Keratinocyte (primary cell): Measurements from ENCODE around the gene GUCA2A. TPM values are rescaled to one million over a fixed set of nuclear protein-coding genes. Genes with fewer than 3 reads are reported as not detected.

Experiments used
- DNase-seq: peaks from one replicate; pipeline ENCODE4 v3.0.0-alpha.2; 2011; ENCODE audit warnings: low read depth, missing footprints, low spot score
- FAIRE-seq: peaks from 2 replicates; lab custom pipeline; 2011; peaks lifted over from hg19 to GRCh38; lab: Jason Lieb, UNC
- H2AFZ ChIP-seq: 2 replicates; pipeline ENCODE4 v1.6.0; 2012; ENCODE audit warnings: low read length, control low read depth, inconsistent platforms; ENCODE audit not compliant: control insufficient read depth
- H3K27ac ChIP-seq: 2 replicates; pipeline ENCODE4 v1.5.1; 2011; ENCODE audit warnings: low read length; ENCODE audit not compliant: control insufficient read depth, insufficient read depth
- H3K27me3 ChIP-seq: 3 replicates; pipeline ENCODE4 v1.6.0; 2011; ENCODE audit warnings: low read length; ENCODE audit not compliant: control insufficient read depth, insufficient read depth; ENCODE audit errors: extremely low read depth
- H3K36me3 ChIP-seq, 2 experiments: 2 replicates in 1 of 2; 3 replicates in 1 of 2; pipeline ENCODE4 v1.5.1; 2011; ENCODE audit warnings: low read length in 2 of 2, mild to moderate bottlenecking in 1 of 2; ENCODE audit not compliant: control insufficient read depth in 2 of 2, insufficient read depth in 2 of 2; ENCODE audit errors: extremely low read depth in 1 of 2
- H3K4me1 ChIP-seq: 3 replicates; pipeline ENCODE4 v1.5.1; 2011; ENCODE audit warnings: low read length; ENCODE audit not compliant: control insufficient read depth, insufficient read depth; ENCODE audit errors: extremely low read depth
- H3K4me2 ChIP-seq: 3 replicates; pipeline ENCODE4 v1.6.0; 2011; ENCODE audit warnings: low read depth, low read length; ENCODE audit not compliant: control insufficient read depth, insufficient read depth; ENCODE audit errors: extremely low read depth
- H3K4me3 ChIP-seq, 3 experiments: fragments of 200-600 bp in 1 of 3; sonication (generic) in 1 of 3; 2 replicates in 2 of 3; 3 replicates in 1 of 3; pipeline ENCODE4 v1.5.1; 2011 to 2016; ENCODE audit warnings: low read length in 3 of 3, mild to moderate bottlenecking in 3 of 3, control low read depth in 2 of 3, inconsistent platforms in 1 of 3, low read depth in 1 of 3, mixed read lengths in 1 of 3, mixed run types in 1 of 3, moderate library complexity in 1 of 3; ENCODE audit not compliant: control insufficient read depth in 2 of 3, insufficient read depth in 2 of 3; ENCODE audit errors: extremely low read depth in 1 of 3
- H3K79me2 ChIP-seq: 2 replicates; pipeline ENCODE4 v1.6.0; 2012; ENCODE audit warnings: low read length; ENCODE audit not compliant: control insufficient read depth, insufficient read depth
- H3K9ac ChIP-seq: 3 replicates; pipeline ENCODE4 v1.6.0; 2011; ENCODE audit warnings: low read length; ENCODE audit not compliant: control insufficient read depth, insufficient read depth; ENCODE audit errors: extremely low read depth
- H3K9me1 ChIP-seq: 3 replicates; pipeline ENCODE4 v1.6.0; 2011; ENCODE audit warnings: low read length; ENCODE audit not compliant: control insufficient read depth, insufficient read depth; ENCODE audit errors: extremely low read depth
- H3K9me3 ChIP-seq: 2 replicates; pipeline ENCODE4 v1.5.1; 2012; ENCODE audit warnings: low read depth, low read length; ENCODE audit not compliant: control insufficient read depth
- H4K20me1 ChIP-seq: 3 replicates; pipeline ENCODE4 v1.6.0; 2011; ENCODE audit warnings: low read length; ENCODE audit not compliant: control insufficient read depth, insufficient read depth; ENCODE audit errors: extremely low read depth
- CTCF ChIP-seq, 3 experiments: IDR thresholded peaks in 1 of 3; conservative IDR thresholded peaks in 1 of 3; optimal IDR thresholded peaks in 1 of 3; 2 replicates in 2 of 3; 3 replicates in 1 of 3; pipeline versions ENCODE3 to v1.5.1; 2011; ENCODE audit warnings: low read length in 3 of 3, mild to moderate bottlenecking in 3 of 3, moderate library complexity in 2 of 3, control low read depth in 1 of 3, inconsistent platforms in 1 of 3; ENCODE audit not compliant: insufficient read depth in 2 of 3; ENCODE audit errors: extremely low read depth in 1 of 3
- EZH2 ChIP-seq: IDR thresholded peaks from one replicate; pipeline ENCODE4 v1.6.1; 2012; ENCODE audit warnings: inconsistent platforms, mild to moderate bottlenecking, low read length, moderate library complexity
- dilution Hi-C: fragments of 300-500 bp; cut with MboI; formaldehyde crosslinking; loops from one replicate; pipeline ENCODE4 v1.7.0; 2020; ENCODE audit warnings: low sequenced_read_pairs; ENCODE audit not compliant: extremely low pct_ligation_motif_present
- polyA plus RNA-seq, 5 experiments: library from polyadenylated mRNA; depleted of rRNA in 3 of 5; stranded (reverse) in 3 of 5; stranded (forward) in 1 of 5; unstranded in 1 of 5; fragments of >200 nt; gene quantifications; 1 replicate in 1 of 5; 2 replicates in 3 of 5; 3 replicates in 1 of 5; pipeline versions ENCODE4 v1.2.1 to v1.2.3, GENCODE V29; 2011 to 2012; ENCODE audit warnings: missing spikeins in 2 of 5, low read depth in 1 of 5, low replicate concordance in 1 of 5

GUCA2A gene
- polyA plus RNA-seq, 1 donor (not counting 4 experiments of a cell fraction or from before 2014, with no cell fraction given): not detected

GRCh38 chr1:42178249-42178648, 13.7 kb upstream of the GUCA2A start:
- H4K20me1 ChIP-seq: no peaks in the 10 kb centered on the region
- dilution Hi-C loops: no loop called here
- H3K4me1 ChIP-seq: peaks cover 49% of the 10 kb centered on the region
- H3K79me2 ChIP-seq: no peaks in the 10 kb centered on the region
- H3K9me3 ChIP-seq: no peaks in the 10 kb centered on the region
- TF ChIP-seq EZH2 (no peak), CTCF (optimal IDR thresholded peaks at IDR 0.05 in 1 of 3, IDR thresholded peaks at IDR 0.05 in 1 of 3, conservative IDR thresholded peaks at IDR 0.05 in 1 of 3; ENCODE audit: extremely low read depth in 1 of 3, insufficient read depth in 2 of 3, low read length in 3 of 3) (no peak)
- DNase-seq: no peak
- H3K27me3 ChIP-seq: no peaks in the 10 kb centered on the region
- H3K9me1 ChIP-seq: no peaks in the 10 kb centered on the region
- no peak overlapping the region for H2AFZ ChIP-seq
- H3K4me3 ChIP-seq: no peak overlapping the region
- H3K4me2 ChIP-seq: no peak overlapping the region
- peaks cover 4 to 8% of the 10 kb centered on the region in 2 experiments for H3K36me3 ChIP-seq
- no peak for FAIRE-seq
- no peak overlapping the region for H3K9ac ChIP-seq
- no peak overlapping the region for H3K27ac ChIP-seq

DNA sequence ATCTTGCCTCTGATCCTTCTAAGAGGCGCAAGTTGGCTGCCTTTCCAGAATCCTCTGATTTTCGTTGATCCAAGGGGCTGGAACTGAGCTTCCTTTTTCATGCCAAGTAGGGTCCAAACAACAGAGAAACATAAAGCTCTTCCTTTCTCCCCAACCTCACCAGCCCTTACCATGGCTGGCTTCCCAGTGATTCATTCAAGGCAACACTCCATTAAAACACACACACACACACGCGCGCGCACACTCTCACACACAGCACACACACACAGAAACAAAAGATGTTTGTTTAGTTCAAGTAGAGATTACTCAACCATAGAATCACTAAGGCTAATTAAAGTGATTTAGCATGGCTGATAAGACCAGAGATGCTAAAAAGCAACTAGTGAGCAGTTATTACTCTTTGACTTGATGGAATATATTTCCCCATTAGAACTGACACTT, 13.0 kb upstream of the GUCA2A start:
- Histone ChIP-seq H3K4me3 (no peak overlapping the region), H3K36me3 (peaks cover 4 to 8% of the 10 kb centered on the region in 2 experiments), H3K4me2 (no peak overlapping the region), H3K79me2 (no peaks in the 10 kb centered on the region), H3K9ac (no peak overlapping the region), H4K20me1 (no peaks in the 10 kb centered on the region), H3K4me1 (peaks cover 55% of the 10 kb centered on the region), H3K27ac (no peak overlapping the region), H3K27me3 (no peaks in the 10 kb centered on the region), H2AFZ (no peak overlapping the region), H3K9me3 (no peaks in the 10 kb centered on the region), H3K9me1 (no peaks in the 10 kb centered on the region)
- DNase-seq (no peak), FAIRE-seq (no peak)
- TF ChIP-seq EZH2 (no peak), CTCF (optimal IDR thresholded peaks at IDR 0.05 in 1 of 3, IDR thresholded peaks at IDR 0.05 in 1 of 3, conservative IDR thresholded peaks at IDR 0.05 in 1 of 3; ENCODE audit: extremely low read depth in 1 of 3, insufficient read depth in 2 of 3, low read length in 3 of 3) (no peak)
- dilution Hi-C loops: no loop called here
